ENCODE measurements around the gene CLRN2. TPM values are rescaled to one million over a fixed set of nuclear protein-coding genes. Genes with fewer than 3 reads are reported as not detected.

The CLRN2 gene
- total and polyA plus RNA-seq, 2 of the 4 experiments (the other 2 are of a cell fraction) = not detected

- H2BK15ac ChIP-seq (ENCODE audit: low read depth, low read length) = no peak overlapping the region
- no peak overlapping the region for H3K4me3 ChIP-seq (ENCODE audit: insufficient read depth, low read depth, low read length)
- no peak overlapping the region for H2AK9ac ChIP-seq (replicated peaks; ENCODE audit: low read depth, low read length, poor library complexity)
- no peak overlapping the region for H3K18ac ChIP-seq (ENCODE audit: low read depth, low read length)
- dilution Hi-C loops (cut with HindIII; ENCODE audit: low sequenced_read_pairs, unreplicated experiment) = no loop called here
- H3K4me2 ChIP-seq (ENCODE audit: low read depth, low read length) = no peak overlapping the region
- BruUV-seq (replicated peaks) = no TSS peak
- peaks cover 28% of the 10 kb centered on the region for H3K36me3 ChIP-seq (ENCODE audit: control insufficient read depth, insufficient read depth, low read length)
- no peaks in the 10 kb centered on the region for H4K20me1 ChIP-seq (ENCODE audit: insufficient read depth, low read length)
- no peak overlapping the region for H3K23ac ChIP-seq (ENCODE audit: low read depth, low read length)
- TF ChIP-seq RFX5 (IDR thresholded peaks at IDR 0.05; ENCODE audit: low read depth, low read length) (no peak), USF2 (IDR thresholded peaks at IDR 0.05; ENCODE audit: low read depth, low read length) (no peak), RCOR1 (IDR thresholded peaks at IDR 0.05; ENCODE audit: insufficient replicate concordance, low read length) (no peak), CTCF (conservative IDR thresholded peaks at IDR 0.05; ENCODE audit: low read depth, low read length) (no peak)
- peaks cover 3% of the 10 kb centered on the region; the same call in 1 of the 2 replicates for H3K9me1 ChIP-seq (ENCODE audit: insufficient read depth, low read length)
- no peak overlapping the region for H4K5ac ChIP-seq (ENCODE audit: low read depth, low read length)
- ATAC-seq (ENCODE audit: low read depth) = no peak
- intact Hi-C loops (cut with micrococcal nuclease) = no loop called here
- no peaks in the 10 kb centered on the region for H3K27me3 ChIP-seq (ENCODE audit: control insufficient read depth, insufficient read depth, low read length)
- H3K9ac ChIP-seq (ENCODE audit: low read depth, low read length) = no peak overlapping the region
- peaks cover 3% of the 10 kb centered on the region; the same call in 1 of the 2 replicates for H3K4me1 ChIP-seq (ENCODE audit: control insufficient read depth, insufficient read depth, low read length)
- no peak overlapping the region for H2BK20ac ChIP-seq (ENCODE audit: low read depth, low read length)
- H3K4ac ChIP-seq (ENCODE audit: low read depth, low read length) = no peak overlapping the region
- H3K9me3 ChIP-seq (ENCODE audit: control insufficient read depth, insufficient read depth, low read length) = no peaks in the 10 kb centered on the region
- in situ Hi-C loops (cut with MboI; ENCODE audit: low sequenced_read_pairs) = no loop called here
- no peak overlapping the region for H4K8ac ChIP-seq (ENCODE audit: low read depth in 2 of 2, low read length in 2 of 2)
- no peak overlapping the region for H2BK120ac ChIP-seq (ENCODE audit: low read depth, low read length)
- H3K27ac ChIP-seq (ENCODE audit: insufficient read depth, low read length) = no peak overlapping the region
- no peak overlapping the region for H3K56ac ChIP-seq (ENCODE audit: extremely low read depth, insufficient read depth, low read length)
- H3K79me1 ChIP-seq (ENCODE audit: low read depth in 1 of 2, low read length in 2 of 2) = peaks cover 0 to 4% of the 10 kb centered on the region in 2 experiments; a peak in 2 of 4 replicates
- no peak overlapping the region for H3K14ac ChIP-seq (replicated peaks; ENCODE audit: low read depth, low read length)
- H2AK5ac ChIP-seq (ENCODE audit: low read depth, low read length) = no peak overlapping the region
- no peak overlapping the region for H2BK5ac ChIP-seq (ENCODE audit: low read depth, low read length, poor library complexity, severe bottlenecking)
- no CpG with 5 or more reads among the region's 3 CpGs for WGBS, 2 experiments (ENCODE audit: extremely low coverage in 2 of 2, insufficient read length in 1 of 2)
- ChIA-PET POLR2A (ENCODE audit: unreplicated experiment) (no interaction called here), CTCF (no interaction called here)
- no peak for DNase-seq
- no peak overlapping the region for H2AFZ ChIP-seq (replicated peaks; ENCODE audit: low read length, poor library complexity)
- H4K91ac ChIP-seq (ENCODE audit: insufficient read depth, low read depth, low read length) = no peak overlapping the region
Observed at GRCh38 chr4:17491196-17491595, 23.8 kb upstream of the CLRN2 start.
